HepG2 (cell line): ENCODE measurements around the gene UBE2L6. TPM values are rescaled to one million over a fixed set of nuclear protein-coding genes. Genes with fewer than 3 reads are reported as not detected.
A peak's percentile ranks its signal among the peaks of the same experiment; 100 is the strongest.

Source experiments
- ATAC-seq: fragments of 200-7000 bp; cut with Tn5 transposase; 3 replicates; pipeline ENCODE4 v1.9.1; 2020; ENCODE audit warnings: mild to moderate bottlenecking, moderate library complexity
- BruUV-seq: library from RNA; stranded (reverse); fragments of 400-500 nt; replicated peaks from 2 replicates; lab custom pipeline; 2021; lab: Mats Ljungman, UMichigan
- CTCF ChIA-PET: fragments of 300-600 bp; formaldehyde crosslinking; extraction: SDS; loops from one replicate; lab custom pipeline; 2021; ENCODE audit warnings: low total read pairs, inconsistent platforms, low intra/inter-chr PET ratio; lab: Yijun Ruan, JAX
- POLR2A ChIA-PET: fragments of 350-600 bp; sonication (Branson Sonifier 250); formaldehyde crosslinking; loops from one replicate; lab custom pipeline; 2020; ENCODE audit warnings: antibody characterized with exemption, inconsistent platforms; lab: Yijun Ruan, JAX
- DNase-seq: peaks from one replicate; pipeline ENCODE4 v3.0.0-alpha.2; 2015; ENCODE audit warnings: low spot score
- FAIRE-seq: peaks from 3 replicates; lab custom pipeline; 2011; peaks lifted over from hg19 to GRCh38; lab: Jason Lieb, UNC
- H2AFZ ChIP-seq: one replicate; pipeline ENCODE4 v1.6.1; 2011; ENCODE audit warnings: low read length, inconsistent platforms
- H3K27ac ChIP-seq: fragments of 300-600 bp; 3 replicates; pipeline ENCODE4 v1.8.0; 2011; ENCODE audit warnings: mixed run types, mild to moderate bottlenecking, mixed read lengths, low read length, inconsistent platforms; ENCODE audit not compliant: insufficient read depth; ENCODE audit errors: extremely low read length
- H3K27me3 ChIP-seq, 2 experiments: fragments of 200-600 bp in 1 of 2; 2 replicates in 1 of 2; 3 replicates in 1 of 2; pipeline versions ENCODE4 v1.6.0 to v1.8.0; 2011; ENCODE audit warnings: low read length in 2 of 2, mild to moderate bottlenecking in 2 of 2, moderate library complexity in 2 of 2, inconsistent platforms in 1 of 2; ENCODE audit not compliant: insufficient read depth in 2 of 2, control insufficient read depth in 1 of 2
- H3K36me3 ChIP-seq, 2 experiments: fragments of 200-600 bp in 1 of 2; replicated peaks in 1 of 2; 2 replicates in 1 of 2; 3 replicates in 1 of 2; pipeline versions ENCODE4 v1.5.1 to v1.8.0; 2011; ENCODE audit warnings: low read length in 2 of 2, inconsistent platforms in 1 of 2; ENCODE audit not compliant: insufficient read depth in 2 of 2, control insufficient read depth in 1 of 2
- H3K4me1 ChIP-seq: 2 replicates; pipeline ENCODE4 v1.5.1; 2012; ENCODE audit warnings: low read length, inconsistent platforms; ENCODE audit not compliant: insufficient read depth
- H3K4me2 ChIP-seq: 2 replicates; pipeline ENCODE4 v1.6.0; 2011; ENCODE audit warnings: low read depth, low read length, inconsistent platforms
- H3K4me3 ChIP-seq, 3 experiments: fragments of 200-600 bp in 1 of 3; sonication (generic), shearing (Covaris generic) in 1 of 3; replicated peaks in 1 of 3; 2 replicates each; pipeline ENCODE4 v1.5.1; 2011 to 2016; ENCODE audit warnings: low read length in 3 of 3, inconsistent platforms in 2 of 3, low read depth in 2 of 3, mild to moderate bottlenecking in 2 of 3, control low read depth in 1 of 3, mixed read lengths in 1 of 3; ENCODE audit not compliant: insufficient read depth in 1 of 3
- H3K79me2 ChIP-seq: one replicate; pipeline ENCODE4 v1.6.1; 2011; ENCODE audit warnings: low read length, inconsistent platforms; ENCODE audit not compliant: insufficient read depth
- H3K9ac ChIP-seq: 2 replicates; pipeline ENCODE4 v1.6.0; 2011; ENCODE audit warnings: mild to moderate bottlenecking, low read depth, low read length, inconsistent platforms; ENCODE audit not compliant: insufficient read depth
- H3K9me3 ChIP-seq: 2 replicates; pipeline ENCODE4 v1.5.1; 2012; ENCODE audit warnings: mild to moderate bottlenecking, low read length
- H4K20me1 ChIP-seq: 2 replicates; pipeline ENCODE4 v1.6.0; 2011; ENCODE audit warnings: inconsistent platforms, mild to moderate bottlenecking, low read length, moderate library complexity; ENCODE audit not compliant: insufficient read depth
- CSRNP1 ChIP-seq: sonication (generic); formaldehyde crosslinking; IDR thresholded peaks from 2 replicates; pipeline ENCODE4 v1.8.1; 2023; ENCODE audit warnings: mild to moderate bottlenecking, missing genetic modification reagents
- DNMT3B ChIP-seq: conservative IDR thresholded peaks from 2 replicates; pipeline ENCODE4 v1.6.1; 2016; ENCODE audit warnings: missing biosample characterization, control low read depth
- HDAC6 ChIP-seq: fragments of 200-600 bp; sonication (generic); IDR thresholded peaks from 2 replicates; pipeline ENCODE4 v1.7.0; 2017; ENCODE audit warnings: mild to moderate bottlenecking, antibody characterized with exemption, low read length, low read depth
- KAT8 ChIP-seq: IDR thresholded peaks from 2 replicates; pipeline ENCODE4 v1.6.1; 2016; ENCODE audit warnings: missing genetic modification reagents, missing compliant biosample characterization
- POGK ChIP-seq: sonication (generic); formaldehyde crosslinking; conservative IDR thresholded peaks from 2 replicates; pipeline ENCODE4 v1.8.0; 2022; ENCODE audit warnings: mild to moderate bottlenecking, moderate library complexity, missing genetic modification reagents
- SAP130 ChIP-seq: IDR thresholded peaks from 2 replicates; pipeline ENCODE4 v1.6.1; 2016; ENCODE audit warnings: low read depth
- SPEN ChIP-seq: sonication (generic); formaldehyde crosslinking; IDR thresholded peaks from 2 replicates; pipeline ENCODE4 v1.5.1; 2020; ENCODE audit warnings: low read depth, mild to moderate bottlenecking, missing genetic modification reagents
- SRSF4 ChIP-seq: fragments of 200-400 bp; formaldehyde crosslinking; IDR thresholded peaks from one replicate; pipeline ENCODE4 v1.6.1; 2018; ENCODE audit warnings: mild to moderate bottlenecking, low read depth, low read length, moderate library complexity; ENCODE audit not compliant: poor library complexity, severe bottlenecking
- TGIF2 ChIP-seq: IDR thresholded peaks from 2 replicates; pipeline ENCODE4 v1.6.1; 2016; ENCODE audit warnings: control low read depth, missing compliant biosample characterization
- ZFY ChIP-seq: sonication (generic); formaldehyde crosslinking; IDR thresholded peaks from 2 replicates; pipeline ENCODE4 v1.4.0; 2020; ENCODE audit warnings: missing genetic modification reagents
- ZNF263 ChIP-seq: sonication (generic); formaldehyde crosslinking; IDR thresholded peaks from 2 replicates; pipeline ENCODE4 v1.4.0; 2020; ENCODE audit warnings: missing genetic modification reagents
- ZNF510 ChIP-seq: sonication (generic); formaldehyde crosslinking; IDR thresholded peaks from 2 replicates; pipeline ENCODE4 v1.4.0; 2020; ENCODE audit warnings: low read depth, mild to moderate bottlenecking, missing genetic modification reagents
- ZSCAN31 ChIP-seq: sonication (generic); formaldehyde crosslinking; IDR thresholded peaks from 2 replicates; pipeline ENCODE4 v1.5.0; 2020; ENCODE audit warnings: low read depth, mild to moderate bottlenecking, missing genetic modification reagents
- WGBS: methylation state at CpG from one replicate; pipeline ENCODE4 v1.1.6; 2017; ENCODE audit warnings: low lambda C conversion rate; 5-methylcytosine and 5-hydroxymethylcytosine counted together
- in situ Hi-C: cut with HindIII; loops from 2 replicates; pipeline ENCODE4 v1.10.0; 2017; ENCODE audit warnings: low pct_unique_long_range_greater_than_20kb; ENCODE audit not compliant: extremely low pct_ligation_motif_present
- intact Hi-C: fragments of 100-400 bp; cut with micrococcal nuclease; formaldehyde crosslinking; loops from one replicate; pipeline ENCODE4 v1.10.0; 2022; ENCODE audit not compliant: unreplicated experiment
- polyA plus RNA-seq, 8 experiments: library from polyadenylated mRNA; depleted of rRNA in 3 of 8; stranded (reverse) in 7 of 8; unstranded in 1 of 8; fragments of >200 nt; fragmentation: Illumina TruSeq in 4 of 8; extraction: Trizol in 4 of 8; gene quantifications; 2 replicates each; pipeline versions ENCODE4 v1.2.1 to v1.2.3, GENCODE V29; 2011 to 2016; ENCODE audit warnings: low read depth in 4 of 8, missing spikeins in 1 of 8, mixed read lengths in 1 of 8; ENCODE audit not compliant: insufficient read depth in 1 of 8
- total RNA-seq, 5 experiments: library from RNA; depleted of rRNA; stranded (reverse); fragments of >200 nt; fragmentation: Illumina TruSeq; extraction: Trizol; gene quantifications; 2 replicates each; pipeline ENCODE4 v1.2.3, GENCODE V29; 2016; ENCODE audit warnings: low read depth in 1 of 5

UBE2L6 gene
- total and polyA plus RNA-seq, 2 of the 13 experiments (the other 11 are each of a cell fraction or from before 2014, with no cell fraction given) = 30.3 to 30.4 TPM

GRCh38 chr11:57566905-57567514, 462 bp downstream of the UBE2L6 start:
- intact Hi-C loops = loop anchor here (1.0 kb wide), 1 partner anchor 110 kb away; no protein-coding TSS in a partner anchor

More at GRCh38 chr11:57566905-57567514, 462 bp downstream of the UBE2L6 start:
- peak overlapping the region; percentile 95 for H2AFZ ChIP-seq
- TF ChIP-seq ZNF263 (CRISPR knock-in tag) = 0 out of 2 replicates have a peak, but pooled peaks have one; percentile 10
- TF ChIP-seq SAP130 (CRISPR knock-in tag) = 0 out of 2 replicates have a peak, but pooled peaks have one; percentile 11
- no peak for TF ChIP-seq HDAC6
- 0 out of 2 replicates have a peak, but pooled peaks have one; percentile 17 for TF ChIP-seq TGIF2 (CRISPR knock-in tag)
- no peak for TF ChIP-seq KAT8 (CRISPR knock-in tag)
- TF ChIP-seq SPEN (CRISPR knock-in tag) = 0 out of 2 replicates have a peak, but pooled peaks have one; percentile 24
- 0 out of 2 replicates have a peak, but pooled peaks have one; percentile 56 for TF ChIP-seq ZSCAN31
- 0 out of 2 replicates have a peak, but pooled peaks have one; percentile 4 for TF ChIP-seq CSRNP1 (CRISPR knock-in tag)
- TF ChIP-seq POGK (CRISPR knock-in tag) = 0 out of 2 replicates have a peak, but pooled peaks have one; percentile 5
- no peak for TF ChIP-seq ZNF510 (CRISPR knock-in tag)
- TF ChIP-seq SRSF4 = no peak
- TF ChIP-seq ZFY = 0 out of 2 replicates have a peak, but pooled peaks have one; percentile 5
- TF ChIP-seq DNMT3B (CRISPR knock-in tag) = 0 out of 2 replicates have a peak, but pooled peaks have one; percentile 37
- TF ChIP-seq, all 625 proteins: peak for 9
- no peaks in the 10 kb centered on the region; a peak in 1 of 5 replicates for H3K27me3 ChIP-seq
- peak overlapping the region; percentile 98 for H3K4me2 ChIP-seq
- in situ Hi-C loops = loop anchor here (5.0 to 10.0 kb wide), 3 partner anchors 75 to 948 kb away; no protein-coding TSS in a partner anchor
- H3K27ac ChIP-seq = no peak overlapping the region
- no peaks in the 10 kb centered on the region for H3K36me3 ChIP-seq
- no peaks in the 10 kb centered on the region for H3K79me2 ChIP-seq
- DNase-seq (no peak), FAIRE-seq (no peak), ATAC-seq (no peak)
- BruUV-seq = TSS peak; percentile 76
- CTCF ChIA-PET = interaction anchor here (4.5 kb wide), 1 partner anchor 75 kb away, joined by 79 read pairs; no protein-coding TSS in a partner anchor
- no peaks in the 10 kb centered on the region for H4K20me1 ChIP-seq
- H3K4me1 ChIP-seq = peaks cover 24% of the 10 kb centered on the region
- H3K4me3 ChIP-seq = peak overlapping the region; percentile 82 to 98 (median 84)
- no peaks in the 10 kb centered on the region for H3K9me3 ChIP-seq
- POLR2A ChIA-PET = interaction anchor here (1.4 to 1.9 kb wide), 5 partner anchors 15 to 78 kb away, joined by 3 to 23 read pairs (median 7); partner anchors contain the start of gene SERPING1
- WGBS = 2% methylated on average over 15 of the region's 15 CpGs
- H3K9ac ChIP-seq = peak overlapping the region; percentile 65
